B cell (primary cell): ENCODE data around the gene CTNNA1. TPM values are rescaled to one million over a fixed set of nuclear protein-coding genes. Genes with fewer than 3 reads are reported as not detected.

Source experiments
- ATAC-seq: fragments of 200-7000 bp; cut with Tn5 transposase; one replicate; pipeline ENCODE4 v1.10.0; 2021; ENCODE audit warnings: low read depth, mild to moderate bottlenecking, moderate number of reproducible peaks, moderate library complexity
- CTCF ChIA-PET: fragments of 350-600 bp; sonication (Branson Sonifier 250); formaldehyde crosslinking; loops from one replicate; lab custom pipeline; 2021; ENCODE audit warnings: antibody characterized with exemption, inconsistent platforms; lab: Charles Lee
- POLR2A ChIA-PET: fragments of 350-600 bp; sonication (Branson Sonifier 250); formaldehyde crosslinking; loops from one replicate; lab custom pipeline; 2021; ENCODE audit warnings: antibody characterized with exemption; lab: Charles Lee
- DNase-seq: peaks from one replicate; pipeline ENCODE4 v3.0.0; 2013
- H2AFZ ChIP-seq: 2 replicates; pipeline ENCODE4 v1.6.1; 2012; ENCODE audit warnings: mild to moderate bottlenecking, low read depth, low read length; ENCODE audit not compliant: insufficient read depth, poor library complexity, severe bottlenecking
- H3K27ac ChIP-seq, 2 donors: 1 replicate in 1 of 2; 2 replicates in 1 of 2; pipeline ENCODE4 v1.5.1; 2012 to 2013; ENCODE audit warnings: low read length in 2 of 2, mild to moderate bottlenecking in 2 of 2, moderate library complexity in 1 of 2
- H3K27me3 ChIP-seq, 4 experiments: fragments of 200-600 bp in 1 of 4; sonication (generic) in 1 of 4; replicated peaks in 1 of 4; 1 replicate in 2 of 4; 2 replicates in 2 of 4; pipeline versions ENCODE4 v1.6.1 to v1.7.0; 2013 to 2016; ENCODE audit warnings: low read length in 3 of 4, mild to moderate bottlenecking in 2 of 4, mixed read lengths in 1 of 4, moderate library complexity in 1 of 4; ENCODE audit not compliant: insufficient read depth in 4 of 4, control insufficient read depth in 3 of 4; ENCODE audit errors: control extremely low read depth in 1 of 4
- H3K36me3 ChIP-seq, 2 experiments: replicated peaks in 1 of 2; 1 replicate in 1 of 2; 2 replicates in 1 of 2; pipeline versions ENCODE4 v1.6.1 to v1.7.1; 2013; ENCODE audit warnings: low read length in 1 of 2; ENCODE audit not compliant: insufficient read depth in 2 of 2, control insufficient read depth in 1 of 2; ENCODE audit errors: control extremely low read depth in 1 of 2, extremely low read depth in 1 of 2
- H3K4me1 ChIP-seq, 2 donors: fragments of 200-600 bp in 1 of 2; sonication (generic) in 1 of 2; 1 replicate in 1 of 2; 2 replicates in 1 of 2; pipeline versions ENCODE4 v1.5.1 to v1.6.1; 2013 to 2017; ENCODE audit warnings: low read length in 2 of 2; ENCODE audit not compliant: control insufficient read depth in 2 of 2, insufficient read depth in 2 of 2
- H3K4me2 ChIP-seq: replicated peaks from 2 replicates; pipeline ENCODE3; 2012; ENCODE audit warnings: mild to moderate bottlenecking, low read depth, low read length; ENCODE audit not compliant: poor library complexity, severe bottlenecking
- H3K4me3 ChIP-seq, 5 experiments: fragments of 200-600 bp in 1 of 5; sonication (generic) in 1 of 5; 1 replicate in 3 of 5; 2 replicates in 2 of 5; pipeline versions ENCODE4 v1.5.1 to v1.7.0; 2011 to 2016; ENCODE audit warnings: low read length in 4 of 5, mild to moderate bottlenecking in 4 of 5, low read depth in 2 of 5, control low read depth in 1 of 5, moderate library complexity in 1 of 5; ENCODE audit not compliant: insufficient read depth in 1 of 5; ENCODE audit errors: control extremely low read depth in 1 of 5, extremely low read depth in 1 of 5
- H3K79me2 ChIP-seq: fragments of 200-600 bp; sonication (generic); one replicate; pipeline ENCODE4 v1.6.0; 2016; ENCODE audit warnings: low read length; ENCODE audit not compliant: control insufficient read depth, insufficient read depth
- H3K9ac ChIP-seq: fragments of 200-600 bp; sonication (generic); 2 replicates; pipeline ENCODE4 v1.6.1; 2017; ENCODE audit warnings: mild to moderate bottlenecking, low read length, moderate library complexity
- H3K9me3 ChIP-seq, 3 donors: one replicate each; pipeline versions ENCODE4 v1.6.1 to v1.7.1; 2013; ENCODE audit warnings: low read length in 2 of 3; ENCODE audit not compliant: control insufficient read depth in 2 of 3, insufficient read depth in 1 of 3; ENCODE audit errors: control extremely low read depth in 1 of 3
- H4K20me1 ChIP-seq: 2 replicates; pipeline ENCODE4 v1.6.0; 2012; ENCODE audit warnings: mild to moderate bottlenecking, low read length; ENCODE audit not compliant: insufficient read depth, control insufficient read depth, poor library complexity, severe bottlenecking
- H3K27ac Mint-ChIP-seq: one replicate; pipeline ENCODE4 v1.8.0; 2021; ENCODE audit warnings: mixed read lengths
- H3K27me3 Mint-ChIP-seq: one replicate; pipeline ENCODE4 v1.8.0; 2021; ENCODE audit warnings: mixed read lengths
- H3K4me1 Mint-ChIP-seq: one replicate; pipeline ENCODE4 v1.8.0; 2021; ENCODE audit warnings: mixed read lengths
- H3K4me3 Mint-ChIP-seq: one replicate; pipeline ENCODE4 v1.8.0; 2021; ENCODE audit warnings: mixed read lengths
- H3K9me3 Mint-ChIP-seq: one replicate; pipeline ENCODE4 v1.8.0; 2022; ENCODE audit warnings: mixed read lengths; ENCODE audit not compliant: insufficient read depth
- EZH2 ChIP-seq: IDR thresholded peaks from 2 replicates; pipeline ENCODE4 v1.6.1; 2012; ENCODE audit warnings: borderline replicate concordance, low read depth, mild to moderate bottlenecking, moderate library complexity, low read length; ENCODE audit not compliant: insufficient read depth, poor library complexity, severe bottlenecking
- WGBS: methylation state at CpG from one replicate; pipeline ENCODE4 v1.1.5; 2013; ENCODE audit warnings: missing lambda C conversion rate; ENCODE audit not compliant: insufficient coverage; 5-methylcytosine and 5-hydroxymethylcytosine counted together
- intact Hi-C: fragments of 100-400 bp; cut with micrococcal nuclease; formaldehyde crosslinking; loops from one replicate; pipeline ENCODE4 v1.10.0; 2022
- polyA plus RNA-seq: library from polyadenylated mRNA; depleted of rRNA; stranded (reverse); fragments of >200 nt; gene quantifications from 2 replicates; pipeline ENCODE4 v1.2.3, GENCODE V29; 2012
- total RNA-seq, 2 donors: library from RNA; stranded (reverse); fragments of 120-200 nt in 1 of 2; gene quantifications; 1 replicate in 1 of 2; 2 replicates in 1 of 2; pipeline versions ENCODE4 v1.2.3 to v1.2.4, GENCODE V29; 2013 to 2022
- TF ChIP-seq, protein P1 (sequence below): fragments of 200-600 bp; IDR thresholded peaks from one replicate; pipeline ENCODE4 v1.8.0; 2022; ENCODE audit warnings: antibody characterized with exemption, mild to moderate bottlenecking

Gene CTNNA1
- total and polyA plus RNA-seq, 2 donors (not counting 1 experiment from before 2014, with no cell fraction given) = 22.7 to 96.0 TPM

DNA sequence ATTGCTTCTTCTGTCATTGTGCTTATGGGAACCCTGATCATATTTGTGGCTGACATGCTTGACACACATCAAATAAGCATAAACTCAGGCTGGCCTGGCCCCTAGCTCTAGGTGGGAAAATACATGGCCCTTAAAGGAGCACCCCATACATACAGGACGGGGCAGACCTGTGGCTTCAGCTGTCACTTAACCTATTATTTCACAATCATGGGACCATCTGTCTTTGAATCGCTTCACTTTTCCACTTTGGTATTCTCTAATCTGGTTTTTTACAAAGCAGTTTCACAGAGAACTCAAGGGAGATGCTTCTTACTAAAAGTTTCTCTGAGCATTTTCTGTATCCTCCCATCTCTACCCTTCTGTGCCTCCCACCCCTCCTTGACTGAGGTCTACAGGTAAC is 156.5 kb downstream of the CTNNA1 start:
- H4K20me1 ChIP-seq = no peaks in the 10 kb centered on the region
- no peak overlapping the region for H3K27ac ChIP-seq
- H3K9me3 ChIP-seq = no peaks in the 10 kb centered on the region
- no peaks in the 10 kb centered on the region for H3K27me3 ChIP-seq
- no peak overlapping the region for H3K4me2 ChIP-seq
- H3K4me3 ChIP-seq = no peak overlapping the region
- H3K4me3 Mint-ChIP-seq = no peak overlapping the region
- H3K4me1 ChIP-seq = no peaks in the 10 kb centered on the region
- no peak overlapping the region for H3K9ac ChIP-seq
- POLR2A ChIA-PET = no interaction called here
- CTCF ChIA-PET = no interaction called here
- no peak overlapping the region for H3K27ac Mint-ChIP-seq
- no peak for TF ChIP-seq EZH2
- TF ChIP-seq, protein P1, sequence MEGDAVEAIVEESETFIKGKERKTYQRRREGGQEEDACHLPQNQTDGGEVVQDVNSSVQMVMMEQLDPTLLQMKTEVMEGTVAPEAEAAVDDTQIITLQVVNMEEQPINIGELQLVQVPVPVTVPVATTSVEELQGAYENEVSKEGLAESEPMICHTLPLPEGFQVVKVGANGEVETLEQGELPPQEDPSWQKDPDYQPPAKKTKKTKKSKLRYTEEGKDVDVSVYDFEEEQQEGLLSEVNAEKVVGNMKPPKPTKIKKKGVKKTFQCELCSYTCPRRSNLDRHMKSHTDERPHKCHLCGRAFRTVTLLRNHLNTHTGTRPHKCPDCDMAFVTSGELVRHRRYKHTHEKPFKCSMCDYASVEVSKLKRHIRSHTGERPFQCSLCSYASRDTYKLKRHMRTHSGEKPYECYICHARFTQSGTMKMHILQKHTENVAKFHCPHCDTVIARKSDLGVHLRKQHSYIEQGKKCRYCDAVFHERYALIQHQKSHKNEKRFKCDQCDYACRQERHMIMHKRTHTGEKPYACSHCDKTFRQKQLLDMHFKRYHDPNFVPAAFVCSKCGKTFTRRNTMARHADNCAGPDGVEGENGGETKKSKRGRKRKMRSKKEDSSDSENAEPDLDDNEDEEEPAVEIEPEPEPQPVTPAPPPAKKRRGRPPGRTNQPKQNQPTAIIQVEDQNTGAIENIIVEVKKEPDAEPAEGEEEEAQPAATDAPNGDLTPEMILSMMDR = no peak
- peaks cover 0 to 25% of the 10 kb centered on the region in 2 experiments for H3K36me3 ChIP-seq
- no peaks in the 10 kb centered on the region for H3K9me3 Mint-ChIP-seq
- H3K27me3 Mint-ChIP-seq = no peaks in the 10 kb centered on the region
- 83% methylated on average over 2 of the region's 2 CpGs for whole genome bisulfite sequencing
- DNase-seq (no peak), ATAC-seq (no peak)
- intact Hi-C loops = no loop called here
- H3K79me2 ChIP-seq = no peaks in the 10 kb centered on the region
- H2AFZ ChIP-seq = no peak overlapping the region
- H3K4me1 Mint-ChIP-seq = no peaks in the 10 kb centered on the region

DNA sequence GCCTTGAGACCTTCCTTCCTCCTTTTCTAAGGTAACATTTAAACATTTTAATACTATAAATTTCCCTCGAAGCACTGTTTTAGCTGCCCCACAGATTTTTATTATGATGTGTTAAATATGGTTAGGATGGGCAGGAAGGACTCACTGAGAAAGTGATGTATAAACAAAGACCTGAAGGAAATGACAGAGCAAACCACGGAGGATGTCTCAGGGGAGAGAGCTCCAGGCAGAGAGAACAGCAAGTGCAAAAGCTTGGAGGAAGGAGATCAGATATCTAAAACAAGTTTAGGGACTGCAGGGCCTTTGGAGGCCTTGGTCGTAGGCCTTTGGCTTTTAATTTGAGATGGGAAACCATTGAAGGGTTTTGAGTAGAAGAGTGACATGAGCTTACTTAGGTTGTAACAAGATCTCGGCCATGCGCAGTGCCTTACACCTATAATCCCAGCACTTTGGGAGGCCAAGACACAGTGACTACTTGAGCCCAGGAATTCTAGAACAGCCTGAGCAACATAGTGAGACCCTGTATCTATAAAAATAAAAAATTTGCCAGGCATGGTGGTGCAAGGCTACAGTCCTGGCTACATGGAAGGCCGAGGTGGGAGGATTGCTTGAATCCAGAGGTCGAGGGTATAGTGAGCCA is 157.4 kb downstream of the CTNNA1 start:
- Histone ChIP-seq H3K27me3 (no peaks in the 10 kb centered on the region), H3K4me3 (no peak overlapping the region), H3K4me1 (no peaks in the 10 kb centered on the region), H3K9ac (no peak overlapping the region), H3K27ac (no peak overlapping the region), H3K36me3 (peaks cover 0 to 18% of the 10 kb centered on the region in 2 experiments), H4K20me1 (no peaks in the 10 kb centered on the region), H2AFZ (no peak overlapping the region), H3K4me2 (no peak overlapping the region), H3K79me2 (no peaks in the 10 kb centered on the region), H3K9me3 (no peaks in the 10 kb centered on the region)
- H3K4me3 Mint-ChIP-seq = no peak overlapping the region
- intact Hi-C loops = no loop called here
- H3K27me3 Mint-ChIP-seq = no peaks in the 10 kb centered on the region
- DNase-seq = no peak
- no peak for ATAC-seq
- no peaks in the 10 kb centered on the region for H3K9me3 Mint-ChIP-seq
- CTCF ChIA-PET = interaction anchor here (0.6 to 1.1 kb wide), 2 partner anchors 121 to 1806 kb away, joined by 4 to 7 read pairs; no protein-coding TSS in a partner anchor
- no peak overlapping the region for H3K27ac Mint-ChIP-seq
- no peak for TF ChIP-seq EZH2
- TF ChIP-seq, protein P1 = no peak
- POLR2A ChIA-PET = no interaction called here
- WGBS = 76% methylated on average over 5 of the region's 7 CpGs
- H3K4me1 Mint-ChIP-seq = peaks cover 3% of the 10 kb centered on the region
